Osteocyte (in vitro differentiated cells): ENCODE data around the gene STMN1. TPM values are rescaled to one million over a fixed set of nuclear protein-coding genes. Genes with fewer than 3 reads are reported as not detected.

ENCODE experiments used
- DNase-seq: peaks from one replicate; pipeline ENCODE4 v3.0.0; 2021; ENCODE audit warnings: mixed read lengths; ENCODE audit not compliant: unreplicated experiment; ENCODE audit errors: extremely low spot score
- H3K27ac Mint-ChIP-seq: one replicate; pipeline ENCODE4 v1.8.0; 2021; ENCODE audit warnings: mild to moderate bottlenecking, mixed read lengths; ENCODE audit not compliant: unreplicated experiment
- H3K27me3 Mint-ChIP-seq: one replicate; pipeline ENCODE4 v1.8.0; 2021; ENCODE audit warnings: mixed read lengths; ENCODE audit not compliant: unreplicated experiment
- H3K36me3 Mint-ChIP-seq: one replicate; pipeline ENCODE4 v1.8.0; 2021; ENCODE audit warnings: mixed read lengths; ENCODE audit not compliant: unreplicated experiment
- H3K4me1 Mint-ChIP-seq: one replicate; pipeline ENCODE4 v1.8.0; 2021; ENCODE audit warnings: mixed read lengths; ENCODE audit not compliant: unreplicated experiment
- H3K4me3 Mint-ChIP-seq: one replicate; pipeline ENCODE4 v1.8.0; 2021; ENCODE audit warnings: mild to moderate bottlenecking, moderate library complexity, mixed read lengths; ENCODE audit not compliant: unreplicated experiment
- H3K9me3 Mint-ChIP-seq: one replicate; pipeline ENCODE4 v1.8.0; 2021; ENCODE audit warnings: mixed read lengths; ENCODE audit not compliant: unreplicated experiment
- total RNA-seq: library from RNA; stranded (reverse); gene quantifications from 2 replicates; pipeline ENCODE4 v1.2.1, GENCODE V29; 2021
- TF ChIP-seq, protein P1 (sequence below): fragments of 200-600 bp; sonication (generic); IDR thresholded peaks from 2 replicates; pipeline ENCODE4 v1.5.0; 2021; ENCODE audit warnings: antibody characterized with exemption, mild to moderate bottlenecking, moderate library complexity

Gene STMN1
- total RNA-seq, 1 donor from 2014 or later = 255 TPM

DNA sequence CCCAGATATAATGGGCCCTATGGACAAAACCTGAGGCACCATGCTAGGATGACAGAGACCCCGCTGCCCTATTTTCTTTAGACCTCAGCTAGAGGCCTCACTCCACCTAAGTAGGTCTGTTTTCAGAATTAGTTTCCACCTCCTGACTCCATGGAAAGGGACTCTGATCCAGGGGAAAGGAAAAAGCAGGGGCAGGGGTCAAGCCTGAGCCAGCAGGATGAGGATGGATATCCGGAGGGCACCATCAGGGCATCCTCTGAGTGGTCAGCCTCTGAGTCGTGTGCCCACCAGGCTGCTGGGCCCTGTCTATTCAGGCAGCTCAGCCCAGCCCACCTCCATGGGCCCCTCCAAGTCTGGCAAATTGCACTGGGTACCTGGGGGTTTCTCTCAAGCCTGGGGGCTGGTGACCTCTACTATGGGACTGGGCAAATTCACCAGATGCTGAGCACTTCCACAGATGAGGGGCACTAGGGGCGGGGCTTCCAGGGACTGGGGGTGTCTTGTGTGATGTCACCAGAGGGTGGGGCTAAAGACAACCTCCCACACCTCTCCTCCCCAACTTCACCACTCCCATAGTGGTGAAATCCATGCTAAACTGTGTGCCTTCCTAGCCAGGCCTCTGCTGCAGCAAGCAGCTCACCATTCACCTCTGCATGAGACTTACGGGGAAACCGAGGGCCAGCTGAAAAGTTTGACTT is 36.2 kb downstream of the STMN1 start:
- H3K4me3 Mint-ChIP-seq = no peak overlapping the region
- TF ChIP-seq, protein P1, sequence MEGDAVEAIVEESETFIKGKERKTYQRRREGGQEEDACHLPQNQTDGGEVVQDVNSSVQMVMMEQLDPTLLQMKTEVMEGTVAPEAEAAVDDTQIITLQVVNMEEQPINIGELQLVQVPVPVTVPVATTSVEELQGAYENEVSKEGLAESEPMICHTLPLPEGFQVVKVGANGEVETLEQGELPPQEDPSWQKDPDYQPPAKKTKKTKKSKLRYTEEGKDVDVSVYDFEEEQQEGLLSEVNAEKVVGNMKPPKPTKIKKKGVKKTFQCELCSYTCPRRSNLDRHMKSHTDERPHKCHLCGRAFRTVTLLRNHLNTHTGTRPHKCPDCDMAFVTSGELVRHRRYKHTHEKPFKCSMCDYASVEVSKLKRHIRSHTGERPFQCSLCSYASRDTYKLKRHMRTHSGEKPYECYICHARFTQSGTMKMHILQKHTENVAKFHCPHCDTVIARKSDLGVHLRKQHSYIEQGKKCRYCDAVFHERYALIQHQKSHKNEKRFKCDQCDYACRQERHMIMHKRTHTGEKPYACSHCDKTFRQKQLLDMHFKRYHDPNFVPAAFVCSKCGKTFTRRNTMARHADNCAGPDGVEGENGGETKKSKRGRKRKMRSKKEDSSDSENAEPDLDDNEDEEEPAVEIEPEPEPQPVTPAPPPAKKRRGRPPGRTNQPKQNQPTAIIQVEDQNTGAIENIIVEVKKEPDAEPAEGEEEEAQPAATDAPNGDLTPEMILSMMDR = no peak
- H3K36me3 Mint-ChIP-seq = peaks cover 3% of the 10 kb centered on the region
- DNase-seq = no peak
- H3K9me3 Mint-ChIP-seq = no peaks in the 10 kb centered on the region
- no peak overlapping the region for H3K27ac Mint-ChIP-seq
- H3K27me3 Mint-ChIP-seq = no peaks in the 10 kb centered on the region
- H3K4me1 Mint-ChIP-seq = peaks cover 12% of the 10 kb centered on the region

DNA sequence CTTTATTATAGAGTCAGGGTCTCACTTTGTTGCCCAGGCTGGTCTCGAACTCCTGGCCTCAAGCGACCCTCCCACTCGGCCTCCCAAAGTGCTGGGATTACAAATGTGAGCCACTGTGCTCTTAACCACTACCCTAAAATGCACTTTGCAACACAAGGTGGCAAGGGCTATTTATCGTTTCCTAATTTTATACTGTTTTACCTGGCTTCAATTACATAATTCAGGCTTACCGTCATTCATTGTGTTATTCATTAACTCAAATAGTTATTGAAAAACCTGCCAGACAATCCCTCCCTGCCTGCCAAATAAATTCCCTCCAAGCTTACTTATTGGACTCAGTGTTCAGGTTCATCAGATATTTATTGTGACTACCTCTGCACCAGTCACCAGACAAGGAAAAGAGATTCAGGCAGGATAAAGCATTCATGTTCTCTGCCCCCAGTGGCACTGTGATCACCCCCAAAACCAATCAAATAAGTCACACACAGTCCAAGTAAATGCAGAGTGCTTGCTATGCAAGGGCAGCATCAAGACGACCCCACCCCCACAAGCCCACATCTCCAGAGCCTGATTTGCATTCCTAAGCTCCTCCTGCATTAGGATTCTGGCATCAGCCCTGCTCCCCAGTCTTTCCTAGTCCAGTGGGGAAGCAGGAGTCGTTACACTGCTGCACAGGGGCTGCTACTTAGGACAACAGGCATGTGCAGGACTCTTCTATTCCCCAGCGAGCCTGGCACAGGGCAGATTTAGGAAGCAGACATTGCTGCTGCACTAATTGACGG is 38.8 kb downstream of the STMN1 start:
- H3K4me3 Mint-ChIP-seq = no peak overlapping the region
- no peak overlapping the region for H3K27ac Mint-ChIP-seq
- H3K4me1 Mint-ChIP-seq = peaks cover 1% of the 10 kb centered on the region
- peaks cover 11% of the 10 kb centered on the region for H3K36me3 Mint-ChIP-seq
- H3K27me3 Mint-ChIP-seq = no peaks in the 10 kb centered on the region
- H3K9me3 Mint-ChIP-seq = no peaks in the 10 kb centered on the region
- DNase-seq = no peak
- TF ChIP-seq, protein P1 = no peak

DNA sequence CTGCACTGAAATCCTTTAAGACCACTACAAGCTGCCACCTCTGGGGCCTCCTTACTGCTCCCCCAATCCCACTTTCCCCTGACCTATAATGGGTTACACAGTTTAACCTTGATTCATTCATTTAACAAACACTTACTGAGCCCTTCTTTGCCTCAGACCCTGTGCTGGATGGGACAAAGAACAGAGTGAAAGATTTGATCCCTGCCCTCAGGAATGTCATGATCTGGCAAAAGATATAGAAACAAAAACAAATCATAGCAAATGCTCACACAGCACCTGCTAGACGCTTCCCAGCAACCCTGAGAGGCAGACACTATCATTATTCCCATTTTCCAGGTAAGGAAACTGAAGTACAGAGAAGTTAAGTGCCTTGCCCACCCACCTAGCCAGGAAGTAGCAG is 39.9 kb downstream of the STMN1 start:
- peaks cover 7% of the 10 kb centered on the region for H3K4me1 Mint-ChIP-seq
- peaks cover 11% of the 10 kb centered on the region for H3K36me3 Mint-ChIP-seq
- no peaks in the 10 kb centered on the region for H3K27me3 Mint-ChIP-seq
- no peak overlapping the region for H3K27ac Mint-ChIP-seq
- no peak for DNase-seq
- H3K9me3 Mint-ChIP-seq = no peaks in the 10 kb centered on the region
- H3K4me3 Mint-ChIP-seq = no peak overlapping the region
- TF ChIP-seq, protein P1 = no peak

DNA sequence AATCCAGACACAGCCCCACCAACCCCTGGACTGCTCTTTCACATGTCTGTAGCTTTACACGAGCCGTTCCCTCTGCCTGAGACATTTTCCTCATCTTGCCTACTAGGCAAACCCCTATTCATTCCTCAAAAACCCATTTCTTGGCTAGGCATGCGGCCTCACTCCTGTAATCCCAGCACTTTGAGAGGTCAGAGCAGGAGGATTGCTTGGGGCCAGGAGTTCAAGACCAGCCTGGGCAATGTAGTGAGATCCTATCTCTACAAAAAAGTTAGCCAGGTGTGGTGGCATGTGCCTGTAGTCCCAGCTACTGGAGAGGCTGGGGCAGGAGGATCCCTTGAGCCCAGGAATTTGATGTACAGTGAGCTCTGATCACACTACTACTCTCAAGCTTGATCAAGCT is 41.8 kb downstream of the STMN1 start:
- H3K9me3 Mint-ChIP-seq = no peaks in the 10 kb centered on the region
- peaks cover 17% of the 10 kb centered on the region for H3K4me1 Mint-ChIP-seq
- DNase-seq = no peak
- H3K36me3 Mint-ChIP-seq = peaks cover 8% of the 10 kb centered on the region
- no peak overlapping the region for H3K27ac Mint-ChIP-seq
- no peak overlapping the region for H3K4me3 Mint-ChIP-seq
- H3K27me3 Mint-ChIP-seq = no peaks in the 10 kb centered on the region
- TF ChIP-seq, protein P1 = no peak
